ENCODE results near the gene BRPF3. TPM values are rescaled to one million over a fixed set of nuclear protein-coding genes. Genes with fewer than 3 reads are reported as not detected.

Gene BRPF3
- total and polyA plus RNA-seq, 10 of the 15 experiments (the other 5 are each of a cell fraction or from before 2014, with no cell fraction given): 2.3 to 16.1 (median 6.7) TPM

DNA sequence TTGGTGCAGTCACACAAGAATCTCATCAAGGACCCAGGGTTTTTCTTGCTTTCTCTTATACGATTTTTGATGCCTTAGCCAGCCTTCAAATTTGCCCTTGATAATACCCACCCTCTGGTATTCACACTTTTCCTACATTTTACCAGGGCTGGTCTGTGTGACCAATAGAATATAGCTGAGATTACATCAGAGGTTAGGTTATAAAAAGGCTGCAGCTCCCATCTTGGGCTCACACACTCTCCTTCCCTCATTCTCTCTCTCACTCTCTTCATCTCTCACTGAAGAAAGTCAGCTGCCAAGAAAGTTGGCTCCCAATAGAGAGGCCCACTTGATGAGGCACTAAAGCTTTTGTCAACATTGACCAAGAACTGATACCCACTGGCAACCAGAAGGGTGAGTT, 69.2 kb downstream of the BRPF3 start:
- in situ Hi-C loops (cut with MboI): no loop called here
- H3K36me3 ChIP-seq (ENCODE audit: control insufficient read depth in 2 of 2, insufficient read depth in 2 of 2, low read length in 1 of 2): no peaks in the 10 kb centered on the region
- SMC1A ChIA-PET (ENCODE audit: uncharacterized antibody, unreplicated experiment): interaction anchor here (0.7 kb wide), 1 partner anchor 28 kb away, joined by 4 read pairs; no protein-coding TSS in a partner anchor
- H3K79me2 ChIP-seq (ENCODE audit: control insufficient read depth, insufficient read depth, low read length): no peaks in the 10 kb centered on the region
- ATAC-seq (no peak), DNase-seq (ENCODE audit: low read depth, low spot score) (no peak), FAIRE-seq (no peak)
- POLR2A ChIA-PET: no interaction called here
- BruUV-seq (replicated peaks): no TSS peak
- H3K9ac ChIP-seq (ENCODE audit: control insufficient read depth, insufficient read depth, low read length): no peak overlapping the region
- no peak overlapping the region for H3K27ac ChIP-seq (ENCODE audit: control insufficient read depth, insufficient read depth)
- intact Hi-C loops (cut with micrococcal nuclease; ENCODE audit: unreplicated experiment): no loop called here
- no peak overlapping the region for H2AFZ ChIP-seq (ENCODE audit: control insufficient read depth, low read depth, low read length)
- CTCF ChIA-PET: interaction anchor here (1.7 to 2.0 kb wide), 2 partner anchors 37 to 142 kb away, joined by 3 to 6 read pairs; no protein-coding TSS in a partner anchor
- peaks cover 4% of the 10 kb centered on the region; the same call in 1 of the 3 replicates for H3K9me3 ChIP-seq (replicated peaks; ENCODE audit: control insufficient read depth, insufficient read depth, low read length)
- H3K4me1 ChIP-seq (ENCODE audit: control insufficient read depth, insufficient read depth, low read length): no peaks in the 10 kb centered on the region
- H3K27me3 ChIP-seq (replicated peaks in 1 of 2; ENCODE audit: control insufficient read depth in 2 of 2, insufficient read depth in 2 of 2, low read length in 1 of 2): no peaks in the 10 kb centered on the region; a peak in 3 of 4 replicates
- no peak overlapping the region for H3K4me3 ChIP-seq
- TF ChIP-seq FOS (IDR thresholded peaks at IDR 0.05; ENCODE audit: borderline replicate concordance, extremely low read depth, insufficient read length) (no peak), MYC (IDR thresholded peaks at IDR 0.05; ENCODE audit: insufficient read depth, insufficient read length, insufficient replicate concordance, low read length, severe bottlenecking) (no peak), POLR2AphosphoS2 (IDR thresholded peaks at IDR 0.05; ENCODE audit: low read depth, low read length) (no peak), NR2F1 (conservative IDR thresholded peaks at IDR 0.05) (no peak), ASH2L (IDR thresholded peaks at IDR 0.05; ENCODE audit: borderline replicate concordance, low read depth) (no peak)
- TF ChIP-seq, protein P1, sequence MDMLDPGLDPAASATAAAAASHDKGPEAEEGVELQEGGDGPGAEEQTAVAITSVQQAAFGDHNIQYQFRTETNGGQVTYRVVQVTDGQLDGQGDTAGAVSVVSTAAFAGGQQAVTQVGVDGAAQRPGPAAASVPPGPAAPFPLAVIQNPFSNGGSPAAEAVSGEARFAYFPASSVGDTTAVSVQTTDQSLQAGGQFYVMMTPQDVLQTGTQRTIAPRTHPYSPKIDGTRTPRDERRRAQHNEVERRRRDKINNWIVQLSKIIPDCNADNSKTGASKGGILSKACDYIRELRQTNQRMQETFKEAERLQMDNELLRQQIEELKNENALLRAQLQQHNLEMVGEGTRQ (IDR thresholded peaks at IDR 0.05; ENCODE audit: borderline replicate concordance, low read depth, low read length): no peak
- 5% methylated on average over 1 of the region's 1 CpG for WGBS (ENCODE audit: insufficient coverage, insufficient replicate concordance, low lambda C conversion rate, missing lambda C conversion rate)
- H3K4me2 ChIP-seq (ENCODE audit: control insufficient read depth, insufficient read depth): no peak overlapping the region
- no peaks in the 10 kb centered on the region for H4K20me1 ChIP-seq (ENCODE audit: control insufficient read depth, insufficient read depth)
- RAD21 ChIA-PET (ENCODE audit: unreplicated experiment): interaction anchor here (0.5 to 1.2 kb wide), 2 partner anchors 40 to 94 kb away, joined by 3 read pairs; no protein-coding TSS in a partner anchor

All from GM12878 (cell line).